HepG2 (cell line): ENCODE data around the gene SLC50A1. TPM values are rescaled to one million over a fixed set of nuclear protein-coding genes. Genes with fewer than 3 reads are reported as not detected.

Experiments
- ARNTL ChIP-seq: sonication (generic); formaldehyde crosslinking; IDR thresholded peaks from 2 replicates; pipeline ENCODE4 v1.4.0; 2020; ENCODE audit warnings: mild to moderate bottlenecking, missing genetic modification reagents
- BCL3 ChIP-seq: sonication (generic); formaldehyde crosslinking; IDR thresholded peaks from 2 replicates; pipeline ENCODE4 v1.5.1; 2020; ENCODE audit warnings: mild to moderate bottlenecking, missing genetic modification reagents, moderate library complexity
- CBFB ChIP-seq: sonication (generic); formaldehyde crosslinking; IDR thresholded peaks from 2 replicates; pipeline ENCODE4 v1.4.0; 2020; ENCODE audit warnings: missing genetic modification reagents
- HOXD1 ChIP-seq: sonication (generic); formaldehyde crosslinking; IDR thresholded peaks from 2 replicates; pipeline ENCODE4 v1.5.0; 2020; ENCODE audit warnings: missing genetic modification reagents
- KAT2B ChIP-seq: fragments of 150-350 bp; IDR thresholded peaks from 2 replicates; pipeline ENCODE4 v1.6.1; 2014; ENCODE audit warnings: low read depth, low read length, borderline replicate concordance
- LCORL ChIP-seq, 2 experiments: fragments of 450-650 bp in 1 of 2; sonication (generic) in 1 of 2; formaldehyde crosslinking in 1 of 2; IDR thresholded peaks; 2 replicates each; pipeline versions ENCODE4 v1.5.0 to v1.6.1; 2017 to 2020; ENCODE audit warnings: antibody characterized with exemption in 1 of 2, missing genetic modification reagents in 1 of 2
- NFYB ChIP-seq: sonication (generic); formaldehyde crosslinking; IDR thresholded peaks from 2 replicates; pipeline ENCODE4 v1.4.0; 2020; ENCODE audit warnings: missing genetic modification reagents
- NONO ChIP-seq, 2 experiments: fragments of 450-650 bp in 1 of 2; sonication (generic) in 1 of 2; formaldehyde crosslinking in 1 of 2; IDR thresholded peaks in 1 of 2; conservative IDR thresholded peaks in 1 of 2; 2 replicates each; pipeline versions ENCODE4 v1.6.1 to v1.8.0; 2017 to 2022; ENCODE audit warnings: mild to moderate bottlenecking in 1 of 2, missing genetic modification reagents in 1 of 2, moderate library complexity in 1 of 2
- RXRB ChIP-seq: IDR thresholded peaks from 2 replicates; pipeline ENCODE4 v1.6.1; 2016; ENCODE audit warnings: borderline replicate concordance, missing genetic modification reagents, missing compliant biosample characterization
- SPEN ChIP-seq: sonication (generic); formaldehyde crosslinking; IDR thresholded peaks from 2 replicates; pipeline ENCODE4 v1.5.1; 2020; ENCODE audit warnings: low read depth, mild to moderate bottlenecking, missing genetic modification reagents
- TGIF2 ChIP-seq: IDR thresholded peaks from 2 replicates; pipeline ENCODE4 v1.6.1; 2016; ENCODE audit warnings: control low read depth, missing compliant biosample characterization
- ZFP90 ChIP-seq: sonication (generic); formaldehyde crosslinking; IDR thresholded peaks from 2 replicates; pipeline ENCODE4 v1.8.0; 2022; ENCODE audit warnings: missing genetic modification reagents, mild to moderate bottlenecking, inconsistent platforms, borderline replicate concordance
- ZNF616 ChIP-seq: sonication (generic); formaldehyde crosslinking; IDR thresholded peaks from 2 replicates; pipeline ENCODE4 v1.5.0; 2020; ENCODE audit warnings: low read depth, mild to moderate bottlenecking, missing genetic modification reagents
- ZNF709 ChIP-seq: sonication (generic); formaldehyde crosslinking; IDR thresholded peaks from 2 replicates; pipeline ENCODE4 v1.5.0; 2020; ENCODE audit warnings: mild to moderate bottlenecking, missing genetic modification reagents
- polyA plus RNA-seq, 8 experiments: library from polyadenylated mRNA; depleted of rRNA in 3 of 8; stranded (reverse) in 7 of 8; unstranded in 1 of 8; fragments of >200 nt; fragmentation: Illumina TruSeq in 4 of 8; extraction: Trizol in 4 of 8; gene quantifications; 2 replicates each; pipeline versions ENCODE4 v1.2.1 to v1.2.3, GENCODE V29; 2011 to 2016; ENCODE audit warnings: low read depth in 4 of 8, missing spikeins in 1 of 8, mixed read lengths in 1 of 8; ENCODE audit not compliant: insufficient read depth in 1 of 8
- total RNA-seq, 5 experiments: library from RNA; depleted of rRNA; stranded (reverse); fragments of >200 nt; fragmentation: Illumina TruSeq; extraction: Trizol; gene quantifications; 2 replicates each; pipeline ENCODE4 v1.2.3, GENCODE V29; 2016; ENCODE audit warnings: low read depth in 1 of 5
- TF ChIP-seq, protein P1 (sequence below): sonication (generic); formaldehyde crosslinking; IDR thresholded peaks from 2 replicates; pipeline ENCODE4 v1.4.0; 2020; ENCODE audit warnings: missing genetic modification reagents
- TF ChIP-seq, protein P2 (sequence below): sonication (generic); formaldehyde crosslinking; IDR thresholded peaks from 2 replicates; pipeline ENCODE4 v1.8.0; 2022; ENCODE audit warnings: missing genetic modification reagents, mild to moderate bottlenecking, moderate library complexity, borderline replicate concordance
- TF ChIP-seq, protein P3 (sequence below), 2 experiments: sonication (generic) in 1 of 2; formaldehyde crosslinking in 1 of 2; IDR thresholded peaks; 2 replicates each; pipeline versions ENCODE4 v1.4.0 to v1.6.1; 2018 to 2020; ENCODE audit warnings: missing genetic modification reagents in 2 of 2, borderline replicate concordance in 1 of 2, low read depth in 1 of 2, mild to moderate bottlenecking in 1 of 2, missing biosample characterization in 1 of 2

Gene SLC50A1
- total and polyA plus RNA-seq, 2 of the 13 experiments (the other 11 are each of a cell fraction or from before 2014, with no cell fraction given), result 22.5 to 46.8 TPM

- TF ChIP-seq BCL3 (CRISPR knock-in tag) (peak; percentile 79), NFYB (peak; percentile 56; the same call in 1 of the 2 replicates), RXRB (CRISPR knock-in tag) (peak; percentile 78), SPEN (CRISPR knock-in tag) (peak; percentile 90), ARNTL (CRISPR knock-in tag) (no peak), LCORL (IDR thresholded peaks at IDR 0.05) (no peak), LCORL (CRISPR knock-in tag; IDR thresholded peaks at IDR 0.05) (peak; percentile 82), KAT2B (no peak), ZNF616 (0 out of 2 replicates have a peak, but pooled peaks have one; percentile 22), HOXD1 (peak; percentile 61), NONO (IDR thresholded peaks at IDR 0.05) (no peak), NONO (CRISPR knock-in tag; conservative IDR thresholded peaks at IDR 0.05) (peak; percentile 92), ZNF709 (CRISPR knock-in tag) (peak; percentile 72), TGIF2 (CRISPR knock-in tag) (0 out of 2 replicates have a peak, but pooled peaks have one; percentile 59), ZFP90 (CRISPR knock-in tag) (0 out of 2 replicates have a peak, but pooled peaks have one; percentile 48), CBFB (CRISPR knock-in tag) (peak; percentile 60; the same call in 1 of the 2 replicates)
- TF ChIP-seq, protein P1, sequence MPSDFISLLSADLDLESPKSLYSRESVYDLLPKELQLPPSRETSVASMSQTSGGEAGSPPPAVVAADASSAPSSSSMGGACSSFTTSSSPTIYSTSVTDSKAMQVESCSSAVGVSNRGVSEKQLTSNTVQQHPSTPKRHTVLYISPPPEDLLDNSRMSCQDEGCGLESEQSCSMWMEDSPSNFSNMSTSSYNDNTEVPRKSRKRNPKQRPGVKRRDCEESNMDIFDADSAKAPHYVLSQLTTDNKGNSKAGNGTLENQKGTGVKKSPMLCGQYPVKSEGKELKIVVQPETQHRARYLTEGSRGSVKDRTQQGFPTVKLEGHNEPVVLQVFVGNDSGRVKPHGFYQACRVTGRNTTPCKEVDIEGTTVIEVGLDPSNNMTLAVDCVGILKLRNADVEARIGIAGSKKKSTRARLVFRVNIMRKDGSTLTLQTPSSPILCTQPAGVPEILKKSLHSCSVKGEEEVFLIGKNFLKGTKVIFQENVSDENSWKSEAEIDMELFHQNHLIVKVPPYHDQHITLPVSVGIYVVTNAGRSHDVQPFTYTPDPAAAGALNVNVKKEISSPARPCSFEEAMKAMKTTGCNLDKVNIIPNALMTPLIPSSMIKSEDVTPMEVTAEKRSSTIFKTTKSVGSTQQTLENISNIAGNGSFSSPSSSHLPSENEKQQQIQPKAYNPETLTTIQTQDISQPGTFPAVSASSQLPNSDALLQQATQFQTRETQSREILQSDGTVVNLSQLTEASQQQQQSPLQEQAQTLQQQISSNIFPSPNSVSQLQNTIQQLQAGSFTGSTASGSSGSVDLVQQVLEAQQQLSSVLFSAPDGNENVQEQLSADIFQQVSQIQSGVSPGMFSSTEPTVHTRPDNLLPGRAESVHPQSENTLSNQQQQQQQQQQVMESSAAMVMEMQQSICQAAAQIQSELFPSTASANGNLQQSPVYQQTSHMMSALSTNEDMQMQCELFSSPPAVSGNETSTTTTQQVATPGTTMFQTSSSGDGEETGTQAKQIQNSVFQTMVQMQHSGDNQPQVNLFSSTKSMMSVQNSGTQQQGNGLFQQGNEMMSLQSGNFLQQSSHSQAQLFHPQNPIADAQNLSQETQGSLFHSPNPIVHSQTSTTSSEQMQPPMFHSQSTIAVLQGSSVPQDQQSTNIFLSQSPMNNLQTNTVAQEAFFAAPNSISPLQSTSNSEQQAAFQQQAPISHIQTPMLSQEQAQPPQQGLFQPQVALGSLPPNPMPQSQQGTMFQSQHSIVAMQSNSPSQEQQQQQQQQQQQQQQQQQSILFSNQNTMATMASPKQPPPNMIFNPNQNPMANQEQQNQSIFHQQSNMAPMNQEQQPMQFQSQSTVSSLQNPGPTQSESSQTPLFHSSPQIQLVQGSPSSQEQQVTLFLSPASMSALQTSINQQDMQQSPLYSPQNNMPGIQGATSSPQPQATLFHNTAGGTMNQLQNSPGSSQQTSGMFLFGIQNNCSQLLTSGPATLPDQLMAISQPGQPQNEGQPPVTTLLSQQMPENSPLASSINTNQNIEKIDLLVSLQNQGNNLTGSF (CRISPR knock-in tag), result no peak
- TF ChIP-seq, protein P2, sequence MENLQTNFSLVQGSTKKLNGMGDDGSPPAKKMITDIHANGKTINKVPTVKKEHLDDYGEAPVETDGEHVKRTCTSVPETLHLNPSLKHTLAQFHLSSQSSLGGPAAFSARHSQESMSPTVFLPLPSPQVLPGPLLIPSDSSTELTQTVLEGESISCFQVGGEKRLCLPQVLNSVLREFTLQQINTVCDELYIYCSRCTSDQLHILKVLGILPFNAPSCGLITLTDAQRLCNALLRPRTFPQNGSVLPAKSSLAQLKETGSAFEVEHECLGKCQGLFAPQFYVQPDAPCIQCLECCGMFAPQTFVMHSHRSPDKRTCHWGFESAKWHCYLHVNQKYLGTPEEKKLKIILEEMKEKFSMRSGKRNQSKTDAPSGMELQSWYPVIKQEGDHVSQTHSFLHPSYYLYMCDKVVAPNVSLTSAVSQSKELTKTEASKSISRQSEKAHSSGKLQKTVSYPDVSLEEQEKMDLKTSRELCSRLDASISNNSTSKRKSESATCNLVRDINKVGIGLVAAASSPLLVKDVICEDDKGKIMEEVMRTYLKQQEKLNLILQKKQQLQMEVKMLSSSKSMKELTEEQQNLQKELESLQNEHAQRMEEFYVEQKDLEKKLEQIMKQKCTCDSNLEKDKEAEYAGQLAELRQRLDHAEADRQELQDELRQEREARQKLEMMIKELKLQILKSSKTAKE (CRISPR knock-in tag), result no peak
- TF ChIP-seq, protein P3, sequence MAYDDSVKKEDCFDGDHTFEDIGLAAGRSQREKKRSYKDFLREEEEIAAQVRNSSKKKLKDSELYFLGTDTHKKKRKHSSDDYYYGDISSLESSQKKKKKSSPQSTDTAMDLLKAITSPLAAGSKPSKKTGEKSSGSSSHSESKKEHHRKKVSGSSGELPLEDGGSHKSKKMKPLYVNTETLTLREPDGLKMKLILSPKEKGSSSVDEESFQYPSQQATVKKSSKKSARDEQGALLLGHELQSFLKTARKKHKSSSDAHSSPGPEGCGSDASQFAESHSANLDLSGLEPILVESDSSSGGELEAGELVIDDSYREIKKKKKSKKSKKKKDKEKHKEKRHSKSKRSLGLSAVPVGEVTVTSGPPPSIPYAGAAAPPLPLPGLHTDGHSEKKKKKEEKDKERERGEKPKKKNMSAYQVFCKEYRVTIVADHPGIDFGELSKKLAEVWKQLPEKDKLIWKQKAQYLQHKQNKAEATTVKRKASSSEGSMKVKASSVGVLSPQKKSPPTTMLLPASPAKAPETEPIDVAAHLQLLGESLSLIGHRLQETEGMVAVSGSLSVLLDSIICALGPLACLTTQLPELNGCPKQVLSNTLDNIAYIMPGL (CRISPR knock-in tag; IDR thresholded peaks at IDR 0.05; ENCODE audit: borderline replicate concordance in 1 of 2, low read depth in 1 of 2), result peak; percentile 81 to 99
Measured at GRCh38 chr1:155172732-155173477, 37.3 kb downstream of the SLC50A1 start, which contains the start of gene KRTCAP2 (continued).
